KOPT-K1 (cell line): ENCODE results near the gene COG5.

Experiments
- H3K27ac ChIP-seq: fragments of 200-600 bp; sonication (generic); 2 replicates; pipeline ENCODE4 v1.5.1; 2016; ENCODE audit warnings: antibody characterized with exemption, mild to moderate bottlenecking, low read depth, low read length; ENCODE audit not compliant: poor library complexity, severe bottlenecking
- H3K36me3 ChIP-seq: fragments of 200-600 bp; sonication (generic); 2 replicates; pipeline ENCODE4 v1.5.1; 2017; ENCODE audit warnings: antibody characterized with exemption, mild to moderate bottlenecking, low read length, moderate library complexity; ENCODE audit not compliant: insufficient read depth
- H3K9me3 ChIP-seq: fragments of 200-600 bp; sonication (generic); 2 replicates; pipeline ENCODE4 v1.5.1; 2017; ENCODE audit warnings: antibody characterized with exemption, low read length, mild to moderate bottlenecking; ENCODE audit not compliant: insufficient read depth, poor library complexity, severe bottlenecking

Gene COG5

DNA sequence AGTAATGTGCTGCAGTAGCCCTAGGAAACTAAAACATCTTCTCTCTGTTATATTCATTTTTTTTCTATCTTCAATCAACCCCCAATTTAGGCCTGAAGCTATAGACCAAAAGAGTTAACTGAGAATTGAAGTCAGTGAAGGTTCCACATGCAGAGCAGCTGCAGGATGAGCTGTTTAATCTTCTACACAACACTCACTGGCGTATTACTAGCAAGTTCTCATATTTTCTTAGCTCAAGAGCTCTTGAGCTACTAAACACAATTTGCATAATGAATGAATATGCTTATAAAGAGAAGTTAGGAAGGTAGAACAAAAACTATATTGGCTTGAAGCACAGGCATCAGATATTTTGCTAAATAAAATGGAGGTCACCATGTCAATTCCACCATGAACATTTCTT, 135.1 kb downstream of the COG5 start:
- Histone ChIP-seq H3K9me3 (peaks cover 19% of the 10 kb centered on the region), H3K27ac (no peak overlapping the region), H3K36me3 (peaks cover 5% of the 10 kb centered on the region; the same call in 1 of the 2 replicates)

DNA sequence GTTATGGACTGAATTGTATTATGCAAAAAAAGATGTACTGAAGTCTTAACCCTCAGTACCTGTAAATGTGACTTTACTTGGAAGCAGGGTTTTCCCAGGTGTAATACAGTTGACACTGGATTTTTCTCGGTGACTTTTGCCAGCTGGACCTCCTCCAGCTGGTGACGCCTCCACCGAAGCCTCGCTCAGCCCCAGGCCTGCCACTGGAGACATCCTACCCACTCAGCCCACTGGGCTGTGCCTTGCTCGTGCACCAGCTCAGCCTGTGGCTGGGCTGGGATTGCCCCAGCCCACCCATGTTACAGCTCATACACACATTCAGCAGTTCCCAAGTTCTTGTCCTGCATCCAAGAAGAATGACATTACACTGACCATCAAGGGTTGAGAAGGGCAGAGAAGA, 136.3 kb downstream of the COG5 start:
- Histone ChIP-seq H3K9me3 (peaks cover 12% of the 10 kb centered on the region), H3K36me3 (peaks cover 5% of the 10 kb centered on the region; the same call in 1 of the 2 replicates), H3K27ac (no peak overlapping the region)

- H3K9me3 ChIP-seq: no peaks in the 10 kb centered on the region
- peaks cover 14% of the 10 kb centered on the region; the same call in 1 of the 2 replicates for H3K36me3 ChIP-seq
- H3K27ac ChIP-seq: no peak overlapping the region
Measured at GRCh38 chr7:107414198-107414597, 149.5 kb downstream of the COG5 start.

DNA sequence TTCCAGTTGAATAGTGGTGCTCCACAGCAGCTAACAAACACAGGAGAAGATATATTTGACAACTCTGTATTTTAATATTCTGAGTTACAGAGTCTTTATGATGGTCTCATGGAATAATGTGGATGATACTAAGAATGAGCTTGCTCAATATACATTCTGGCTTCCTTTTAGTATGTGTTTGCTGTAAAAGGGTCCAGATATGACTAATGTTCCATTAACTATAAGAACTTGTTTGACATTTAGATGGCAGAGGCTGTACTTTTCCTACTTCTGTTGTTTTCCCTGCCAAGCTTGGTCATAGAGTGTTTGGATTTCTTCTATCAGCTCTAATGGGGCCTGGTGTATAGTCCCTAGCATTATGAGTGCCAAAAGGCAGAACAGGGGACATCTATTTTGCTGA, 155.4 kb downstream of the COG5 start:
- Histone ChIP-seq H3K27ac (no peak overlapping the region), H3K9me3 (no peaks in the 10 kb centered on the region), H3K36me3 (peaks cover 18% of the 10 kb centered on the region; the same call in 1 of the 2 replicates)

- Histone ChIP-seq H3K9me3 (no peaks in the 10 kb centered on the region), H3K27ac (no peak overlapping the region), H3K36me3 (peaks cover 11% of the 10 kb centered on the region; the same call in 1 of the 2 replicates)
Measured at GRCh38 chr7:107405559-107405958, 158.2 kb downstream of the COG5 start.

- Histone ChIP-seq H3K9me3 (peaks cover under 1% of the 10 kb centered on the region), H3K36me3 (peaks cover 5% of the 10 kb centered on the region; the same call in 1 of the 2 replicates), H3K27ac (no peak overlapping the region)
Measured at GRCh38 chr7:107404740-107405537, 158.8 kb downstream of the COG5 start.

GRCh38 chr7:107398161-107398560, 165.6 kb downstream of the COG5 start:
- peaks cover 10% of the 10 kb centered on the region for H3K9me3 ChIP-seq
- H3K27ac ChIP-seq: no peak overlapping the region
- peaks cover 5% of the 10 kb centered on the region; the same call in 1 of the 2 replicates for H3K36me3 ChIP-seq

- Histone ChIP-seq H3K36me3 (peaks cover 5% of the 10 kb centered on the region; the same call in 1 of the 2 replicates), H3K27ac (no peak overlapping the region), H3K9me3 (peaks cover 10% of the 10 kb centered on the region)
Measured at GRCh38 chr7:107396990-107397389, 166.7 kb downstream of the COG5 start.

GRCh38 chr7:107396081-107396480, 167.6 kb downstream of the COG5 start:
- Histone ChIP-seq H3K36me3 (peaks cover 5% of the 10 kb centered on the region; the same call in 1 of the 2 replicates), H3K27ac (no peak overlapping the region), H3K9me3 (peaks cover 10% of the 10 kb centered on the region)

DNA sequence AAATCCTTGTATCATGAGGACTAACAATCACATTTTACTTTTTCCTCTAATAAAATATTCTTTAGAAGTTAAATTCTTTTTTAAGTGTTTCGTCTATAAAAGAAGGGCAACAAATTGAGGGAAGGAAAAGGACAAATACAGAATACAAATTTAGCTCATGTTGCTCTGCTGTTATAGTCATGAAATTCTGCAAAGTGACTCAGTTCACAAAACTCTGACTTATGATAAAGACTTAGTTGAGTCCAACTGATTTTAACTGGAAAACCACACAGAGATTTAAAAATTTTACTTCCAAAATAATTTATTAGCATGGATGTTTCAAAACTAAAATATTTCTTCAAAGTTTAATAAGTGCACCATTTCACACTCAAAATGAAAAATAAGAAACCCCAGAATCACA, 168.9 kb downstream of the COG5 start:
- H3K36me3 ChIP-seq: peaks cover 5% of the 10 kb centered on the region; the same call in 1 of the 2 replicates
- H3K27ac ChIP-seq: no peak overlapping the region
- H3K9me3 ChIP-seq: peaks cover 8% of the 10 kb centered on the region

- H3K36me3 ChIP-seq: peaks cover 5% of the 10 kb centered on the region; the same call in 1 of the 2 replicates
Measured at GRCh38 chr7:107394276-107394675, 169.4 kb downstream of the COG5 start.

DNA sequence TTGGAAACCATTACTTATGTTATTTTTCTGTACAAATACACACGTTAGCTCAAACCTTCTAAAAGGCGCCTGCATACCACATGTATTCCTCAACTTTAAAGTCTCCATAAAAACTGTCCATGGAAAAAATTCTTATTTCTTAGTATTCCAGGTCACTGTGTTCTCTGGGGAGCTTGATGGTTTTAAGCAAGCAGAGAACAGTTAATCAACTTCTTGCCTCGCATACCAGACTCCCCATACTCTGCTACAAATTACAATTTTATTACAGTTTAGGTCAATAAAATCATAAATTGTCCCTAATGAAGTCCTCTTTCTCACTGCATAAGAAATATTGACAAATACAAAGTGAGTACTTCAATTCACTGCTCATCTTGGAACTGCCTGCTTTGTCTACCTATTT, 170.9 kb downstream of the COG5 start:
- Histone ChIP-seq H3K27ac (no peak overlapping the region), H3K9me3 (no peaks in the 10 kb centered on the region), H3K36me3 (no peaks in the 10 kb centered on the region)

More at GRCh38 chr7:107394276-107394675, 169.4 kb downstream of the COG5 start:
- H3K9me3 ChIP-seq: peaks cover 2% of the 10 kb centered on the region
- no peak overlapping the region for H3K27ac ChIP-seq

GRCh38 chr7:107390916-107391315, 172.8 kb downstream of the COG5 start:
- Histone ChIP-seq H3K36me3 (no peaks in the 10 kb centered on the region), H3K9me3 (no peaks in the 10 kb centered on the region), H3K27ac (no peak overlapping the region)

- Histone ChIP-seq H3K9me3 (no peaks in the 10 kb centered on the region), H3K27ac (no peak overlapping the region), H3K36me3 (no peaks in the 10 kb centered on the region)
Measured at GRCh38 chr7:107388604-107389003, 175.1 kb downstream of the COG5 start.

- H3K9me3 ChIP-seq: no peaks in the 10 kb centered on the region
- H3K36me3 ChIP-seq: no peaks in the 10 kb centered on the region
- H3K27ac ChIP-seq: no peak overlapping the region
Measured at GRCh38 chr7:107387573-107388219, 176.0 kb downstream of the COG5 start.
